Suprapubic skin (tissue), 4 donors: Measurements from ENCODE around the gene EDNRA. TPM values are rescaled to one million over a fixed set of nuclear protein-coding genes. Genes with fewer than 3 reads are reported as not detected.

ENCODE experiments used
- DNase-seq, 2 donors: peaks; one replicate each; pipeline ENCODE4 v3.0.0-alpha.2; 2019; ENCODE audit warnings: low spot score in 2 of 2
- H3K27ac ChIP-seq: fragments of 200-600 bp; sonication (generic); one replicate; pipeline ENCODE4 v1.5.1; 2019
- H3K27me3 ChIP-seq: fragments of 200-600 bp; sonication (generic); one replicate; pipeline ENCODE4 v1.5.1; 2019
- H3K36me3 ChIP-seq: fragments of 200-600 bp; sonication (generic); one replicate; pipeline ENCODE4 v1.5.1; 2019
- H3K4me1 ChIP-seq: fragments of 200-600 bp; sonication (generic); one replicate; pipeline ENCODE4 v1.5.1; 2019
- H3K4me3 ChIP-seq: fragments of 200-600 bp; sonication (generic); one replicate; pipeline ENCODE4 v1.5.1; 2019; ENCODE audit warnings: mild to moderate bottlenecking
- H3K9me3 ChIP-seq: fragments of 200-600 bp; sonication (generic); one replicate; pipeline ENCODE4 v1.5.1; 2019
- CTCF ChIP-seq, 2 donors: fragments of 200-600 bp in 1 of 2; fragments of 450-650 bp in 1 of 2; sonication (generic) in 1 of 2; IDR thresholded peaks; one replicate each; pipeline ENCODE4 v1.5.1; 2016 to 2019; ENCODE audit warnings: antibody characterized with exemption in 2 of 2, mild to moderate bottlenecking in 1 of 2, moderate library complexity in 1 of 2
- EP300 ChIP-seq: sonication (generic); formaldehyde crosslinking; IDR thresholded peaks from one replicate; pipeline ENCODE4 v1.6.1; 2017; ENCODE audit warnings: antibody characterized with exemption
- POLR2A ChIP-seq, 2 donors: fragments of 450-650 bp; IDR thresholded peaks; one replicate each; pipeline ENCODE4 v1.6.1; 2017; ENCODE audit warnings: antibody characterized with exemption in 2 of 2, mild to moderate bottlenecking in 2 of 2, moderate library complexity in 2 of 2
- POLR2AphosphoS5 ChIP-seq, 3 donors: sonication (generic); formaldehyde crosslinking; IDR thresholded peaks; one replicate each; pipeline ENCODE4 v1.6.1; 2017; ENCODE audit warnings: antibody characterized with exemption in 3 of 3
- WGBS: methylation state at CpG from one replicate; pipeline ENCODE4 v1.1.5; 2018; 5-methylcytosine and 5-hydroxymethylcytosine counted together
- total RNA-seq, 4 donors: library from RNA; depleted of rRNA; stranded (reverse); fragments of >200 nt; gene quantifications; one replicate each; pipeline ENCODE4 v1.1.0, GENCODE V29; 2016

The EDNRA gene
- total RNA-seq, 4 donors from 2014 or later = 4.0 to 6.0 (median 4.4) TPM

DNA sequence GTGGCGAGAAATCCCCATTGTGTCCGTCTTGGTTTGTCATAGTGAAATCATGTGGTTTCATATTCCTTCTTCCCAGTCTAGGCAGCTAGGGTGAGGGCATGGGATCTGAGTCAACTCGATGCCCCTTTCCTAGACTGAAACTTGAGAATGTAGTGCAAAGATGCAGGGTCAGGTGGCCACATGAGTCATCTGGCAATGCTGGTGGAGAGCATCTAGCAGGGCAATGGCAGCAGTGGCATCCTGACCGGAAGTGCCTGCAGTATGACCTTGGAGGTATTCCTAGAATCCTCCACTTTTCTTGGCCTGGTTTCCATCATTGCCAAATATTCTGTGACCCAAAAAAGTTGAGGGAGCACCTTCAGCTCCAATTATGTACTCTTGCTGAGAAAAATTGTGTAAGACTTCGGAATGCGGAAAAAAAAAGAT, 97.2 kb downstream of the EDNRA start:
- TF ChIP-seq POLR2A (IDR thresholded peaks at IDR 0.05) = no peak
- TF ChIP-seq EP300 = no peak
- TF ChIP-seq CTCF (IDR thresholded peaks at IDR 0.05) = no peak
- TF ChIP-seq POLR2AphosphoS5 (IDR thresholded peaks at IDR 0.05) = no peak
- WGBS = 85% methylated on average over 6 of the region's 6 CpGs

GRCh38 chr4:147578593-147578992, 97.7 kb downstream of the EDNRA start:
- TF ChIP-seq POLR2AphosphoS5 (IDR thresholded peaks at IDR 0.05) (no peak), CTCF (IDR thresholded peaks at IDR 0.05) (no peak), POLR2A (IDR thresholded peaks at IDR 0.05) (no peak), EP300 (no peak)
- no peak for DNase-seq
- H3K27ac ChIP-seq = no peak overlapping the region
- H3K27me3 ChIP-seq = no peaks in the 10 kb centered on the region
- H3K4me3 ChIP-seq = no peak overlapping the region
- no peaks in the 10 kb centered on the region for H3K36me3 ChIP-seq
- H3K4me1 ChIP-seq = no peaks in the 10 kb centered on the region
- WGBS = 71% methylated on average over 3 of the region's 3 CpGs
- H3K9me3 ChIP-seq = no peaks in the 10 kb centered on the region

More for the DNA sequence above, 97.2 kb downstream of the EDNRA start:
- Histone ChIP-seq H3K4me3 (no peak overlapping the region), H3K36me3 (no peaks in the 10 kb centered on the region), H3K27ac (no peak overlapping the region), H3K9me3 (no peaks in the 10 kb centered on the region), H3K4me1 (no peaks in the 10 kb centered on the region), H3K27me3 (no peaks in the 10 kb centered on the region)
- DNase-seq = no peak

DNA sequence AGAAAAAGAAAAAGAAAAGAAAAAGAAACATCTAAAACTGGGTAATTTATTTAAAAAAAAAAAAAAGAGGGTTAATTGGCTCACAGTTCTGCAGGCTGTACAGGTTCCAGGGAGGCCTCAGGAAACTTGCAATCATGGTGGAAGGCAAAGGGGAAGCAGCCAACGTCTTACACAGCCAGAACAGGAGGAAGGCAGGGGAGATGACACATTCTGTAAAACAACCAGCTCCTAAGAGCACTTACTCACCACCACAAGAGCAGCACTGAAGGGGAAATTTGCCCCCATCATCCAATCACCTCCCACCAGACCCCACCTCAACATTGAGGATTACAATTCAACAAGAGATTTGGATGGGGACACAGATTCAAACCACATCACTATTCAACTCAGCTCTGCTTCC, 99.5 kb downstream of the EDNRA start:
- WGBS = 29% methylated on average over 1 of the region's 1 CpG
- no peak overlapping the region for H3K27ac ChIP-seq
- no peak for DNase-seq
- no peaks in the 10 kb centered on the region for H3K9me3 ChIP-seq
- no peak for TF ChIP-seq CTCF (IDR thresholded peaks at IDR 0.05)
- no peak for TF ChIP-seq POLR2A (IDR thresholded peaks at IDR 0.05)
- no peak for TF ChIP-seq EP300
- TF ChIP-seq POLR2AphosphoS5 (IDR thresholded peaks at IDR 0.05) = no peak
- no peak overlapping the region for H3K4me3 ChIP-seq
- no peaks in the 10 kb centered on the region for H3K4me1 ChIP-seq
- no peaks in the 10 kb centered on the region for H3K27me3 ChIP-seq
- no peaks in the 10 kb centered on the region for H3K36me3 ChIP-seq

GRCh38 chr4:147581606-147582350, 100.9 kb downstream of the EDNRA start:
- no peak for DNase-seq
- Histone ChIP-seq H3K27me3 (no peaks in the 10 kb centered on the region), H3K36me3 (no peaks in the 10 kb centered on the region), H3K27ac (no peak overlapping the region), H3K4me3 (no peak overlapping the region), H3K4me1 (no peaks in the 10 kb centered on the region), H3K9me3 (no peaks in the 10 kb centered on the region)
- 79% methylated on average over 6 of the region's 6 CpGs for WGBS
- TF ChIP-seq EP300 = no peak
- no peak for TF ChIP-seq CTCF (IDR thresholded peaks at IDR 0.05)
- TF ChIP-seq POLR2AphosphoS5 (IDR thresholded peaks at IDR 0.05) = no peak
- TF ChIP-seq POLR2A (IDR thresholded peaks at IDR 0.05) = no peak

DNA sequence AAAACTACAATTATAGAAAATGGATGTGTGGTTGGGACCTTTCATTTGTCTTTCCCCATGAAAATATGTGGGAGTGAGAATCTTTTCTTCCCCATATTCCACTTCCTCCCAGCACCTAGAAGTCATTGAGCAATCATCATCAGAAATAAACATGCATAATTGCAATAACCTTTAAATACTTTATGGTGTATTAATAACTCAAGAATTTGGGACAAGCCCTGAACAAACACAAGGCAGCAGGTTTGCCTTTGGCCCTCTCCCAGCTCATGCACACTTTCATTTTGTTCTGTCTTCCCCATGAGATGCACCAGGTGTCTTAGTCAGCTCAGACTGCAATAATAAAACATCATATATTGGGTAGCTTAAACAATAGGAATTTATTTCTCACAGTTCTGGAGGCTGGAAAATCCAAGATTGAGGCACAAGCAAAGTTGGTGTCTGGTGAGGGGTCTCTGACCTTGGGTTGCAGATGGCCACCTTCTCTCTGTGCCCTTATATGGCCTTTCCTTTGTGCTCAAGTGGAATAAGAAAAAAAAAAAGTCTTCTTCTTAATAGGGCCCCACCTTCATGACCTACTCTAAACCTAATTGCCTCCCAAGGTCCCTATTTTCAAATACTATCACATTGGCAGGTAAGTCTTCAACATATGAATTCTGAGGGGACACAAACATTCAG, 101.6 kb downstream of the EDNRA start:
- Histone ChIP-seq H3K36me3 (no peaks in the 10 kb centered on the region), H3K4me3 (no peak overlapping the region), H3K27ac (no peak overlapping the region), H3K9me3 (no peaks in the 10 kb centered on the region), H3K4me1 (no peaks in the 10 kb centered on the region), H3K27me3 (no peaks in the 10 kb centered on the region)
- no peak for DNase-seq
- TF ChIP-seq CTCF (IDR thresholded peaks at IDR 0.05) = no peak
- no peak for TF ChIP-seq POLR2AphosphoS5 (IDR thresholded peaks at IDR 0.05)
- TF ChIP-seq EP300 = no peak
- TF ChIP-seq POLR2A (IDR thresholded peaks at IDR 0.05) = no peak
